ENCODE data around the gene MTURN. TPM values are rescaled to one million over a fixed set of nuclear protein-coding genes. Genes with fewer than 3 reads are reported as not detected.
A peak's percentile ranks its signal among the peaks of the same experiment; 100 is the strongest.

The MTURN gene
- total RNA-seq, 1 donor = 2.6 TPM

DNA sequence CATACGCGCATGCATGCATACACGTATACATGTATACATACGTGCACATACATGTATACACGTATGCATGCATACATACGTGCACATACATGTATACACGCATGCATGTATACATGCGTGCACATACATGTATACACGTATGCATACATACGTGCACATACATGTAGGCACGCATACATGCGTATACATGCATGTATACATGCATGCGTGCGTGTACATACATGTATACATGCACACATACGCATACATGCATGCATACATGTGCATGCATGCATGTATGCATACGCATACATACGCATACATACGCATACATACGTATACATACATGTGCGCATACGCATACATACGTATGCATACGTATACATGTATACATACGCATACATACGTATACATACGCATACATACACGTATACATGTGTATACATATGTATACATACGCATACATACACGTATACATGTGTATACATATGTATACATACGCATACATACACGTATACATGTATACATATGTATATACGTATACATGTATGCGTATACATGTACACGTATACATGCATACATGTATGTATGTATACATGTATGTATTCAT, 19.0 kb upstream of the MTURN start:
- no peak for DNase-seq (ENCODE audit: low read depth)
- no peak overlapping the region for H3K4me3 ChIP-seq (ENCODE audit: low read depth, low read length)
- no peak for TF ChIP-seq CTCF (IDR thresholded peaks at IDR 0.05; ENCODE audit: insufficient read depth, low read depth, low read length)

GRCh38 chr7:30116771-30117170, 18.0 kb upstream of the MTURN start:
- no peak for TF ChIP-seq CTCF (IDR thresholded peaks at IDR 0.05; ENCODE audit: insufficient read depth, low read depth, low read length)
- H3K4me3 ChIP-seq (ENCODE audit: low read depth, low read length) = no peak overlapping the region
- peak; percentile 9 for DNase-seq (ENCODE audit: low read depth)

DNA sequence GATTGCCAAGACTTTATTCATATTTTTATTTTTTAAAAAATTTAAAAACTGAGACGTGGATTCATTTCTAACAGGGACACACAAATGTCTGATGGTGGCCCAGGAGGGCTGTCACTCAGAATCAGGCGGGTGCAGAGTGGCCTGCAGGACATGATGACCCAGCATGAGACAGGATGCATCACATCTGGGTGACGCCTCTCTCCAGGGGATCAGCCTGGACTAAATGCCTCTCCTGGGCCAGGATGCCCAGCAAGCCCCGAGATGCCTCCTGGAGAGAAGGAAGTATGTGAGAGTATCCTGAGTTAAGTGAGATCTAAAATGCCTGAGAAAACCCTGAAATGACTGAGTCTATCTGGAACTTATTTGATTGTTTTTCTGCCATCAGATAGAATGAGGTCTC, 16.9 kb upstream of the MTURN start:
- H3K4me3 ChIP-seq (ENCODE audit: low read depth, low read length) = no peak overlapping the region
- no peak for DNase-seq (ENCODE audit: low read depth)
- no peak for TF ChIP-seq CTCF (IDR thresholded peaks at IDR 0.05; ENCODE audit: insufficient read depth, low read depth, low read length)

DNA sequence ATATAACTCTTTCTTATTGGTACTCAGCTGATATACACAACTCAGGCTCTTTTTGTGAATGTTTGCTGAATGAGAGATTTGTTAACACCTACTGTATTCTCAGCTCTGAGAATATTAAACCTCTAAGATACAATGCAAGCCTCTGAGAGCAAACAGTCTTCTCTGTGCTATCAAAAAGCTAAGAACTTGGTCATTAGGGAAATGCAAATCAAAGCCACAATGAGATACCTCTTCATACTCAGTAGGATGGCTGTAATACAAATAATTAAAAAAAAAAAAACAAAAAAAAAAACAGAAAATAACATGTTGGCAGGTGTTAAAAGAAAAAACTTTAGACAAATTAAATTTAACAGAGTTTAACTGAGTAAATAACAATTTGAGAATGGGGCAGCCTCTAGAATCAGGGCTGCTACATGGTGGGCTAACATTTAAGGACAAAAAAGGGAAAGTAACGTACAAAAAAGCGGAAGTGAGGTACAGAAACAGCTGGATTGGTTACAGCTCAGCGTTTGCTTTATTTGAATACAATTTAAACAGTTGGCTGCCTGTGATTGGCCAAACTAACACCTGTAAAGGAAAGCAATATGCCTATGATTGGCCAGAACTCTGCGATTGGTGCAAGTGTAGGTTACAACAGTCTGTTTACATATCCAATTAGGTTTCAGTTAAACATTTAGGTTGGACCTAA, 14.8 kb upstream of the MTURN start:
- no peak for DNase-seq (ENCODE audit: low read depth)
- H3K4me3 ChIP-seq (ENCODE audit: low read depth, low read length) = no peak overlapping the region
- TF ChIP-seq CTCF (IDR thresholded peaks at IDR 0.05; ENCODE audit: insufficient read depth, low read depth, low read length) = no peak

DNA sequence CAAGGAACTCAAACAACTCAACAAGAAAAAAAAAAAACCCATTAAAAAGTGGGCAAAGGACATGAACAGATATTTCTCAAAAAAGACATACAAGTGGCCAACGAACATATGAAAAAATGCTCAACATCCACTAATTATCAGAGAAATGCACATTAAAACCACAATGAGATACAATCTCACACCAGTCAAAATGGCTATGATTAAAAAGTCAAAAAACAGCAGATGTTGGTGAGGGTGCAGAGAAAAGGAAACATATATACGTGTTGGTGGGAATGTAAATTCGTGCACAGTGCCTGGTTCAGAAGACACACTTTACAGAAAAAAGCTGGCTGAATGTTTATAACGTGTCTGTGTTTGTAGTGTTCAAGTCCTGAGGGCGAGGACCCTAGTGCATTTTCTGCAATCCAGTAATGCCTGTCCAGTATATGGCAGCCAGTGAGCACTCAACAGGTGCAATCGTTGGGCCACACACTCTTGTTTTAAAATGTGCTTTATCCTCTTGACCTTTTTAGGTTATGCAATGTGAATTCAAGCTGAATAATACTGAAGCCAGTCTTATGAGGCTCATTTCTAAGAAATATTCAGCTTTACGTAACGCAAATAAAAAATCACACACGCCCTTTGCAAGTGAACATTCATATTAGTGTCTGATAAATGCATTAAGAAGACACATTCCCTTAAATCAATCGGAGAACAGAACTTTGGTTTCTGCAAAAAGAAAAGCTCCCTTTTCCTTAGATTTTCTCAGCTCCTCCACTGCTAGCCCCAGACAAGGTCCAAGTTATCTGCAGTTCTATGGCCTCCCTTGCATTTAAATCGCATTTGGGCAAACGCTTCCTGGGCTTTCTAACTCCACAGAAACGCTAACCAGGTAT, 813 bp upstream of the MTURN start:
- peak overlapping the region; percentile 61 for H3K4me3 ChIP-seq (ENCODE audit: low read depth, low read length)
- TF ChIP-seq CTCF (IDR thresholded peaks at IDR 0.05; ENCODE audit: insufficient read depth, low read depth, low read length) = no peak
- DNase-seq (ENCODE audit: low read depth) = peak; percentile 8

- peak overlapping the region; percentile 75 for H3K4me3 ChIP-seq (ENCODE audit: low read depth, low read length)
- peak; percentile 44 for DNase-seq (ENCODE audit: low read depth)
- TF ChIP-seq CTCF (IDR thresholded peaks at IDR 0.05; ENCODE audit: insufficient read depth, low read depth, low read length) = no peak
Observed at GRCh38 chr7:30135301-30136116, 723 bp downstream of the MTURN start.

Measured in fibroblast of villous mesenchyme (primary cell).